Brain microvascular endothelial cell (primary cell): Measurements from ENCODE around the gene NIPBL.

Experiments used
- DNase-seq: peaks from one replicate; pipeline ENCODE4 v3.0.0-alpha.2; 2020
- H3K27ac ChIP-seq: fragments of 250-450 bp; sonication (Bioruptor Pico); 2 replicates; pipeline ENCODE4 v1.5.1; 2020; ENCODE audit warnings: mild to moderate bottlenecking, moderate library complexity
- H3K27me3 ChIP-seq: fragments of 250-450 bp; sonication (Bioruptor Pico); replicated peaks from 2 replicates; pipeline ENCODE4 v1.5.1; 2020; ENCODE audit warnings: mild to moderate bottlenecking
- H3K36me3 ChIP-seq: fragments of 250-450 bp; sonication (Bioruptor Pico); replicated peaks from 2 replicates; pipeline ENCODE4 v1.5.1; 2020; ENCODE audit warnings: mild to moderate bottlenecking
- H3K4me3 ChIP-seq: 2 replicates; pipeline ENCODE4 v1.5.1; 2011; ENCODE audit warnings: low read depth, mild to moderate bottlenecking, control low read depth, low read length, moderate library complexity
- CTCF ChIP-seq: IDR thresholded peaks from 2 replicates; pipeline ENCODE4 v1.5.1; 2011; ENCODE audit warnings: low read depth, mild to moderate bottlenecking, moderate library complexity, low read length, control low read depth, inconsistent platforms; ENCODE audit errors: missing control alignments
- in situ Hi-C: cut with HindIII; loops from 2 replicates; pipeline ENCODE4 v1.10.0; 2017; ENCODE audit warnings: low sequenced_read_pairs, low pct_ligation_motif_present

NIPBL gene

DNA sequence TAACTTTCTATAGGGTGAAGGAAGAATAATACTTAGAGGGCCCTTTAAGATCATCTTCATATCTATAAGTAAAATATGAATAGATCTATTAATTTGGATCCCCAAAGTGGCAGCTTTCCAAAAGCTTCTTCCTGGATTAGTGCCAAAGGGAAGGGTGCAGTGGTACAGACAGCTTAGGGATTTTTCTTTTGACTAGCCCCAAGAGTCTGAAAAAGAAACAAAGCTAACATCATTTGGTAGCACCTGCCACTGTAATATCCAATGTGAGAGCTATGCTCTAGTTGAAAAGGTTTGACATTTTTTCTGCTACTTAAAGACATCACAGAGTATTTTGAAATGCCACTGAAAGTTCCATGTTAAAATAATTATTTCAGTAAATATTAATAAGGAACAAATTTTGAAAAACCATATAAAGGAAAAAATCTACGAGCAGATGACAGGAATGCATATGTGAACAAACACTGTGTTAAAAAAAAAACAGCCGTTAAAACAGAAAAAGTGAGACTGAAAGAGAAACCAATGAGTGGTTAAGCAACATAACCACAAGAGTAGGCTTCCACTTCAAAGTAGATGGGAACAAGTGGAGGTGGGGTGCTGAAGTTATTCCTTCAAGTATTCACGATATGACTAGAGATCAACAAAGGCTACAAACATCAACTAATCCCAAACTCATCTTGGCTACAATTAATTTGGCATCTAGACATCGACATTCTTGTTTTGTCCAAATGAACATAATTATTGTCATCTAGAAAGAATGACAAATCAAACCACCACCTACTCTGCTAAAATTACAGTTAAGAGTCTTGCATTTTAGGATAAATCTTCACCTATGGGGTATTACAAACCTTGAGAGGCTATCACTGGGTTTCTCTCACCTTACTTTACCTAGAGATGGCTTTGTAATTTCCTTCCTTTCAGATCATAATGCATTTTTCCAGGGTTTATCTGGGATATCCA is 235.1 kb downstream of the NIPBL start:
- H3K27me3 ChIP-seq = no peaks in the 10 kb centered on the region
- in situ Hi-C loops = no loop called here
- peaks cover 9% of the 10 kb centered on the region for H3K36me3 ChIP-seq
- no peak overlapping the region for H3K4me3 ChIP-seq
- TF ChIP-seq CTCF = no peak
- no peak for DNase-seq
- no peak overlapping the region for H3K27ac ChIP-seq

GRCh38 chr5:37112383-37112991 is 235.9 kb downstream of the NIPBL start:
- no peak overlapping the region for H3K4me3 ChIP-seq
- no peak for TF ChIP-seq CTCF

More at GRCh38 chr5:37112383-37112991, 235.9 kb downstream of the NIPBL start:
- no peaks in the 10 kb centered on the region for H3K27me3 ChIP-seq
- in situ Hi-C loops = no loop called here
- DNase-seq = no peak
- H3K27ac ChIP-seq = no peak overlapping the region
- H3K36me3 ChIP-seq = peaks cover 7% of the 10 kb centered on the region
